AG09309 (cell line): ENCODE measurements around the gene TTLL12.

Experiments
- DNase-seq: peaks from one replicate; pipeline ENCODE4 v3.0.0-alpha.2; 2010; ENCODE audit warnings: low read depth
- H3K4me3 ChIP-seq: 2 replicates; pipeline ENCODE4 v1.5.1; 2011; ENCODE audit warnings: mild to moderate bottlenecking, low read depth, low read length, moderate library complexity; ENCODE audit not compliant: control insufficient read depth
- CTCF ChIP-seq: IDR thresholded peaks from 2 replicates; pipeline ENCODE4 v1.5.1; 2011; ENCODE audit warnings: mild to moderate bottlenecking, low read depth, low read length, inconsistent platforms; ENCODE audit not compliant: insufficient read depth, control insufficient read depth; ENCODE audit errors: missing control alignments

TTLL12 gene

GRCh38 chr22:43181321-43182076, 5.4 kb downstream of the TTLL12 start:
- H3K4me3 ChIP-seq = no peak overlapping the region
- DNase-seq = no peak
- TF ChIP-seq CTCF = no peak

GRCh38 chr22:43180670-43181069, 6.3 kb downstream of the TTLL12 start:
- DNase-seq = no peak
- TF ChIP-seq CTCF = no peak

GRCh38 chr22:43179911-43180195, 7.1 kb downstream of the TTLL12 start:
- TF ChIP-seq CTCF = no peak
- DNase-seq = no peak
- H3K4me3 ChIP-seq = no peak overlapping the region

More at GRCh38 chr22:43180670-43181069, 6.3 kb downstream of the TTLL12 start:
- no peak overlapping the region for H3K4me3 ChIP-seq

GRCh38 chr22:43179146-43179910, 7.6 kb downstream of the TTLL12 start:
- DNase-seq = no peak
- H3K4me3 ChIP-seq = no peak overlapping the region
- TF ChIP-seq CTCF = no peak

GRCh38 chr22:43177479-43177878, 9.5 kb downstream of the TTLL12 start:
- no peak for DNase-seq
- no peak for TF ChIP-seq CTCF
- no peak overlapping the region for H3K4me3 ChIP-seq

GRCh38 chr22:43176090-43176489, 10.8 kb downstream of the TTLL12 start:
- H3K4me3 ChIP-seq = no peak overlapping the region
- DNase-seq = no peak
- no peak for TF ChIP-seq CTCF
